DMS114 treated with DMSO at 0.1 percent for 48 hours (cell line): ENCODE data around the gene MDM4.

ENCODE experiments used
- DNase-seq: peaks from one replicate; lab custom pipeline; 2025; ENCODE audit not compliant: unreplicated experiment; lab: John Stamatoyannopoulos, UW

The MDM4 gene

DNA sequence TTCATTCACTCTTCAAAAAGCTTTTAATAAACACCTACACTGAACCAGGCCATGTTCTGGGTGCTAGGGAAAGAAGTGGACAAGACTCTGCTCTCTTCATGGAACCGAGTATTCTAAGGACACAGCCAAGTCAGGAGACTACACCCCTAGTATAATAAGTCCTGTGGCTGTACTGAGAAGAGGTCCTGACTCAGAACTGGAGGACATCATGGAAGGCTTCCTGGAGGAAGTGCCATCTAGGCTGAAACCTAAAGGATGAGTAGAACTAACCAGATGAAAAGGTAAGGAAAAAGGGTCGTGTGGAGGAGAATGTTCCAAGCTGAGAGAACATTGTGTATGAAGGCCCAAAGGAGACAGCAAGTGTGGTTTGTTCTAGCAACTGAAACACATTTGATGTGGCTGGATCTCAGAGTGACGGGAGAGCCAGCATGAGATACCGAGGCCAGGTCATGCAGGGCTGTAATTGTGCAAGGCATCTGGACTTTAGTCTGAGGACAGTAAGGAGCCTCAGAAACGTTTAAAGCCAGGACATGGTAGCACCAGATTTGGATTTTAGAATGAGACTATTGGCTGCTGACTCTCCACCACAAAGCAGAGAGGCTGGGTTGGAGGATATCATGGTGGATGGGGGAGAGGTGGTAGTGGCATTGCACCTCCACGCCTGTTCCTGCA lies 86.8 kb downstream of the MDM4 start:
- DNase-seq = no peak

DNA sequence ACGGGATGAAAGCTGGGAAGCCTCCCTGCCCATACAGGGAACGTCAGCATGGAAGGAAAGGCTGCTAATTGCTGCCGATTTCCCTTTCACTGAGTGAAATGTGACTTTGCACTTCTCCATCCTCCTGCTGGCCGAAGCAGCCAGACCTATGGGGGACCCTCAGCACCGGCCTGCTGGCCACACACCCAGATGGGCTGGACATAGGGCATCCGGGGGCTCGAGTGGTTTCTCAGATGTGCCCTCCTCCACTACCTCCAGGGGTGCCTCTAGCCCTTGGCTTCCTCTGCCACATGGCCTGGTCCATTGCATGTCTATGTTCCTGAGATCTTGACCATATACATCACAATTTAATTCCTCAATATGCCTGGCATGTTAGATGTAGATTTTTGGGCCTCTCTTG lies 89.6 kb downstream of the MDM4 start:
- DNase-seq = no peak
